GM11168 (cell line): ENCODE results near the gene UGT2B17.
"Not testable (repeated sequence)": the region's sequence is repeated elsewhere in the genome, so short reads cannot be mapped to it uniquely, and the experiment has no call there.

ENCODE experiments used
- in situ Hi-C: fragments of 300-500 bp; cut with MboI; formaldehyde crosslinking; loops from one replicate; pipeline ENCODE4 v1.12.0; 2022; ENCODE audit warnings: low sequenced_read_pairs; ENCODE audit not compliant: unreplicated experiment

The UGT2B17 gene

GRCh38 chr4:68576272-68577125 is at the start of gene UGT2B17:
UGT2B17 (minus strand) TSS chr4:68576322; CDS start chr4:68568484, 7,838 bp downstream.
- in situ Hi-C loops = no loop called here

GRCh38 chr4:68622731-68623130 is 46.6 kb upstream of the UGT2B17 start:
- in situ Hi-C loops = not testable (repeated sequence)

DNA sequence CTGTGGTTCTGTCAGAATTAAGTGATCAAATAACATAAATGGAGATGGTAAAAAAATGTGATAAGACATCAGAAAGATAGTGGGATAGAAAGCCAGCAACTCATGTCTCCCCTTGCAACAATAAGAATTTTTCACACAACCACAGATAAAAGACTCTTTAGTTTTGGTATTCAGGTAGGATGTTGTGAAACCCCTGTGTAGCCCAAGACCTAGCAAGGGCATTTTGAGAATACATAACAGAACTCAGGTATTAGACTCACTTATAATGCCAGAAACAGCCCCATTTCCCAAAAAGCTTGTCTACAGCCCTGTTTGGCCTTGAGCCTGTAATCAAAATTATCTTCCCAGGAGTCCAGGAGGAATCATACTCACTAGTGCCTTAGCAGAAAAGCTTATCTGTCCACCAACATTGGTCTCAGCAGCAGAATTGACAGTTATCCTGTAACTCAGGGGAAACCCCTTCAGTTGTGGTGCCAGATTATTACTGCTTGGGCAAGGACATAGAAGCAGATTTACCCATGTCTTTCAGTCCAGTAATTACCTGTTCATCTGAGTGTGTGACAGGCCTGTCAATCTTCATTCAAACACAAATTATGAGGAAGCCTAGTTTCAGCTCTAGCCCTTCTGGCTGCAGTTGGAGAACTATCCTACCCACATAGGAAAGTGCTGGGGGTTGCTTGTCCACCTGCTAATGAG is 41.0 kb upstream of the UGT2B17 start:
- in situ Hi-C loops = no loop called here

DNA sequence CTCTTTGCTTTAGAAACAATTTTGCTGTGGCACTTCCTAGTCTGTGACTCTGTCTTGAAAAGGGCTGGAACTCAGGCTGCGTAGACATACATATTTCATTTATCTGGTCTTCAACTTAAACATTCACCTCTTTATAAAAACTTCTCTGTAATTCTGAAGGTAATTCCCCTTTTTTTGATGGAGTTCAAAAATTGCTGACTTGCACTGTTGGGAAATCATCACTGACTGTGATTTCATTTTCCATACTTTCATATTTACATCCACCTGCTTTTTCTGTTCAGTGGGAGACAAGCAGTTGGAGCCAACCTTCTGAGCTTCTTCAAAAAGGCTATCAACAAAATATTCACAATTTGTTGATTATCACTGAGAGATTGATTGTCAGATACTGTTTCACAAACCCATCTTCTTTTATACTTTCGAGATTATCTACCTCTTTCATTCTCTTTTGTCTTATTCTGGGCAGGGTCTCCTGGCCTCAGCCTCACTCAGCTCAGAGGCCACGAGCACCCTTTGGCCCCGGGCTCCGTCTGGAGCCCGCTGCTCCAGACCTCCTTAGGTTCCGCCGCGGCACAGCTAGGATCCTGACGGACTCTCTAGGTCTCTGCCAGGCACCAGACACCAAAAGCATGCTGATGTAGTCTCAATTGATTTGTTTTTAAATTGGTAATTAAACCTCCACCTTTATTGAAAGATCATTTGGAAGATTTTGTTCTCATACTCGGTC is 39.7 kb upstream of the UGT2B17 start:
- in situ Hi-C loops = no loop called here

GRCh38 chr4:68613752-68614151 is 37.6 kb upstream of the UGT2B17 start:
- in situ Hi-C loops = no loop called here

GRCh38 chr4:68606240-68606639 is 30.1 kb upstream of the UGT2B17 start:
- in situ Hi-C loops = no loop called here

GRCh38 chr4:68599150-68599549 is 23.0 kb upstream of the UGT2B17 start:
- in situ Hi-C loops = no loop called here

- in situ Hi-C loops = no loop called here
These were observed 21.4 kb upstream of the UGT2B17 start for GRCh38 chr4:68597482-68597881.

DNA sequence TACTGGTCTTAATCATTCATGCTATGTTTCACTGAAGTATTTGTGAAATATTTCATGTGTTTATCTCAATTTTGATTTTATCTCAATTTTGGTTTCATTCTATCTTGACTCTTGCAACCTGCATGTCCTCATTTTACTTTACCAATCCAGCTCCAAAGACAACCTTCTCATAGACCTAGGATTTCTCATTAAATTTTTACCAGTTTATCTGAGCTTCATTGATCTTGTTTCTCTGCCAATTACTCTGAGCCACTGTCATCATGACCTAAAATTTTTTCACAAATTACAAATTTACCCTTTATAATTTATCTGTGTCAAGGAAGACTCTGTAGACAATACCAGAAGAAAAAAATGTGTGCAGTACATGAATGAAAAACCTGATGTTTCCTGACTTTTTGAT is 18.6 kb upstream of the UGT2B17 start:
- in situ Hi-C loops = no loop called here

DNA sequence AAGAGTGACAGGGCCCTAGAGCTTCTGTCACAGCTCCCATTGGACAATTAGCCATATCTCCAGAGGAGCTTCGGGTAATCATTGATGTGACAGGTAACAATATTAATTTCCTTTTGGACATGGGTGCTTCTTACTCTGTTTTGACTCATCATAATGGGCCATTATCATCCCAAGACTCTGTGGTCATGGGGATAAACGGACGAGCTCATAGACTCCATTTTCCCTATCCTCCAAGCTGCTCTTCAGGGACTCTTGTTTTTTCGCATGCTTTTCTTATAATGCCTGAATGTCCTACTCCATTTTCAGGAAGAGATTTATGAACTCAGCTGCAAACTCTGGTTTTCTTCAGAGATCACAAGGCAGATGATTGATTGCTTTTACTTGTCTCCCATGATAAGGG is 17.0 kb upstream of the UGT2B17 start:
- in situ Hi-C loops = no loop called here

- in situ Hi-C loops = no loop called here
These were observed 16.6 kb upstream of the UGT2B17 start for GRCh38 chr4:68592673-68593072.

- in situ Hi-C loops = no loop called here
These were observed 15.1 kb upstream of the UGT2B17 start for GRCh38 chr4:68591204-68591603.

- in situ Hi-C loops = no loop called here
These were observed 13.7 kb upstream of the UGT2B17 start for GRCh38 chr4:68589790-68590189.

- in situ Hi-C loops = no loop called here
These were observed 6.2 kb upstream of the UGT2B17 start for GRCh38 chr4:68582339-68582717.

- in situ Hi-C loops = no loop called here
These were observed 5.5 kb upstream of the UGT2B17 start for GRCh38 chr4:68581383-68582338.

DNA sequence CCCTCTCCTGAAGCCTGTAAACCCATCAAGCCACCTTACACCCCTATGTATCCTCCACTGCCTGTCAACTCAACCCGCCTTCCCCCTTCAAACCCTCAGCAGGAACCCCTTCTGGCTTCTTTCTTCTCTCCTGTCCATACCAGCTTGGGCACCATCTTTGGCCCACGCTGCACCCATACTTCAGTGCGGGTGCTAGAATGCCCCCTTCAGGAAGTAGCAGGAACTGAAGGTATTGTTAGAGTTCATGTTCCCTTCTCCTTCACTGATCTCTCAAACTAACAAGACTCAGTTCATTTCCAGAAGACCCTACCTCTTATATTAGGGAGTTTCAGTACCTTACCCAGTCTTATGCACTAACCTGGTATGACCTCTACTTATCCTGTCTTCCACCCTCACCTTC is 1.5 kb upstream of the UGT2B17 start:
- in situ Hi-C loops = no loop called here

DNA sequence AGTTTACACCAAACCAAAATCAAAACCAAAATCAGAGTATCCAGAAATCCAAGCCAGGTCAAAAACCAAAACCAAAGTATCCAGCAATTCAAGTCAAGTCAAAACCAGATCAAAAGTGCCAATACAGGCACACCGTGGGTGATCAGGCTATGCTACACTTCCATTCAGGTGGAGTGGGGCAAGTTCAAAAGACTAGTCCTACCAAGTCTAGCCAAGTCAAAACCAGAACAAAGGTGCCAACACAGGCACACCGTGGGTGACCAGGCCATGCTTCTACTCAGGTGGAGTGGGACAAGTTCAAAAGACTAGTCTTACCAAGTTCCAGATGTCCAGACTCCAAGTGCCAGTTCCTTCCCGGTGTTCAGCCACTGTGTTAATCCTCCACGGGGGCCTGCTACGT is 486 bp downstream of the UGT2B17 start:
- in situ Hi-C loops = not testable (repeated sequence)

GRCh38 chr4:68575081-68575480 is 1.0 kb downstream of the UGT2B17 start:
- in situ Hi-C loops = no loop called here

DNA sequence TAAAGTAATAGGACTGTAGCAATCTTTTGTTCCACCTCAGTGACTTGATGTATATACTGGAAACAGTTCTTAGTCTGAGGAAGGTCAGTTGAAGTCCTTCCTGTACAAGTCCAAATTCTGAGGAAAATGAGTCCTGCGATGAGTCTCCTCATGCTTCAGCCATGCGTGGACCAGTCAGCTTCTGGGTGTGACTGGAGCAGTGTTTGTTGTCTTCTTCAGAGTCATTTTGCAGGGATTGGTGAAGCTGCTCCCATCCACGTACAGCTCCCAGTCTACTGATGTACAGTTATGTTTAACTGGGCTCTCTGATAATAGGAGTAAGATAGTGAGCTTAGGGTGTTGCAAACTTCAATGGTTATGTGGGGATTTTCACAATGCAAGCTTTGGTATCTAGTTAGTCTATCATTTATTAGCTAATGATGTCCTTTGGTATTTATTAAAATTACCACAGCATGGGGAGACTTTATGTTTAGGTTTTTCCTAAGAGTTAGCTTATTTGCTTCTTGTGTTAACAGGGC is 3.4 kb downstream of the UGT2B17 start:
- in situ Hi-C loops = no loop called here

DNA sequence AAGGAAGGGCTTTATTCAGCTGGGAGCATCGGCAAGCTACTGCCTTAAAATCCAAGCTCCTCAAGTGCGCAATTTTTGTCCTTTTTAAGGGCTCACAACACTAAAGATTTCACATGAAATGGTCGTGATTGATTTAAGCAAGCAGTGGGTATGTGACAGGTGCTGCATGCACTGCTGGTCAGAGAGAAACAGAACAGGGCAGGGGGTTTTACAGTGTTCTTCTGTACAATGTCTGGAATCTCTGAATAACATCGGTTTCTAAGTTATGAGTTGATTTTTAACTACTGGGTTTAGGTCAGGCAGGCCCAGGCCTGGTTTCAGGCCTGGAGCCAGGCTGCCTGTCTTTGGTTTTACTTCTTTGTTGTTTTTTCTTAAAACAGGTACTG is 6.0 kb downstream of the UGT2B17 start:
- in situ Hi-C loops = no loop called here
